HCT116 (cell line): ENCODE results near the gene BLACAT1. TPM values are rescaled to one million over a fixed set of nuclear protein-coding genes. Genes with fewer than 3 reads are reported as not detected.

ENCODE experiments used
- ATAC-seq: fragments of 200-7000 bp; cut with Tn5 transposase; 2 replicates; pipeline ENCODE4 v1.9.1; 2020; ENCODE audit warnings: mild to moderate bottlenecking, moderate library complexity
- BruUV-seq: library from RNA; stranded (reverse); fragments of 400-500 nt; replicated peaks from 2 replicates; lab custom pipeline; 2021; lab: Mats Ljungman, UMichigan
- CTCF ChIA-PET: fragments of 300-600 bp; sonication (Branson Sonifier 250); formaldehyde crosslinking; loops from one replicate; lab custom pipeline; 2021; ENCODE audit warnings: antibody characterized with exemption; lab: Charles Lee
- POLR2A ChIA-PET: fragments of 300-600, 350-600 bp; sonication (Branson Sonifier 250); formaldehyde crosslinking; loops from one replicate; lab custom pipeline; 2021; ENCODE audit warnings: antibody characterized with exemption; lab: Charles Lee
- RAD21 ChIA-PET, 2 experiments: fragments of 300-600 bp; sonication (Branson Sonifier 250); formaldehyde crosslinking; loops; one replicate each; lab custom pipeline; 2023; ENCODE audit warnings: low total read pairs in 2 of 2; ENCODE audit not compliant: uncharacterized antibody in 2 of 2, unreplicated experiment in 2 of 2, low non-redundant PET in 1 of 2; lab: Charles Lee
- DNase-seq: peaks from one replicate; pipeline ENCODE4 v3.0.0-alpha.2; 2010; ENCODE audit warnings: low read depth, low spot score
- H2AFZ ChIP-seq: fragments of 200-600 bp; shearing (Covaris generic), sonication (generic); 2 replicates; pipeline ENCODE4 v1.6.1; 2017; ENCODE audit warnings: low read depth, mixed run types, mixed read lengths, antibody characterized with exemption, low read length; ENCODE audit not compliant: poor library complexity, severe bottlenecking
- H3K27ac ChIP-seq: 2 replicates; pipeline ENCODE4 v1.5.1; 2012; ENCODE audit warnings: low read depth, low read length
- H3K27me3 ChIP-seq: fragments of 200-600 bp; sonication (generic); 2 replicates; pipeline ENCODE4 v1.6.1; 2016; ENCODE audit warnings: mixed run types, low read length, mixed read lengths; ENCODE audit not compliant: insufficient read depth
- H3K36me3 ChIP-seq, 2 experiments: fragments of 200-500 bp in 1 of 2; fragments of 200-600 bp in 1 of 2; sonication (Bioruptor generic) in 1 of 2; sonication (generic) in 1 of 2; 2 replicates each; pipeline versions ENCODE4 v1.5.1 to v1.6.1; 2014 to 2016; ENCODE audit warnings: low read length in 2 of 2, inconsistent platforms in 1 of 2, mixed read lengths in 1 of 2, mixed run types in 1 of 2; ENCODE audit not compliant: insufficient read depth in 2 of 2, control insufficient read depth in 1 of 2
- H3K4me1 ChIP-seq, 2 experiments: fragments of 200-600 bp in 1 of 2; sonication (generic) in 1 of 2; 2 replicates each; pipeline versions ENCODE4 v1.5.1 to v1.6.1; 2012 to 2017; ENCODE audit warnings: low read length in 2 of 2, inconsistent platforms in 1 of 2, mild to moderate bottlenecking in 1 of 2, mixed read lengths in 1 of 2, mixed run types in 1 of 2, moderate library complexity in 1 of 2; ENCODE audit not compliant: insufficient read depth in 2 of 2, control insufficient read depth in 1 of 2
- H3K4me2 ChIP-seq: fragments of 200-600 bp; sonication (generic); 2 replicates; pipeline ENCODE4 v1.6.1; 2017; ENCODE audit warnings: mixed run types, low read length, mixed read lengths
- H3K4me3 ChIP-seq, 2 experiments: fragments of 200-600 bp in 1 of 2; sonication (generic) in 1 of 2; replicated peaks in 1 of 2; 2 replicates each; pipeline ENCODE4 v1.5.1; 2011 to 2016; ENCODE audit warnings: low read length in 2 of 2, control low read depth in 1 of 2, low read depth in 1 of 2, mild to moderate bottlenecking in 1 of 2, mixed read lengths in 1 of 2, mixed run types in 1 of 2
- H3K79me2 ChIP-seq: fragments of 200-600 bp; sonication (generic); 2 replicates; pipeline ENCODE4 v1.6.1; 2017; ENCODE audit warnings: mild to moderate bottlenecking, mixed run types, low read length, moderate library complexity, mixed read lengths; ENCODE audit not compliant: insufficient read depth
- H3K9ac ChIP-seq: fragments of 200-600 bp; sonication (generic); 2 replicates; pipeline ENCODE4 v1.6.1; 2016; ENCODE audit warnings: low read length, mixed read lengths
- H3K9me2 ChIP-seq: fragments of 200-600 bp; sonication (generic), shearing (Covaris generic); 2 replicates; pipeline ENCODE4 v1.6.1; 2017; ENCODE audit warnings: mixed run types, mild to moderate bottlenecking, moderate library complexity; ENCODE audit not compliant: insufficient read depth
- H3K9me3 ChIP-seq, 2 experiments: fragments of 200-500 bp in 1 of 2; fragments of 200-600 bp in 1 of 2; sonication (Bioruptor generic) in 1 of 2; sonication (generic) in 1 of 2; 2 replicates each; pipeline ENCODE4 v1.6.1; 2014 to 2017; ENCODE audit warnings: low read length in 2 of 2, mixed read lengths in 2 of 2, inconsistent platforms in 1 of 2, low read depth in 1 of 2, mild to moderate bottlenecking in 1 of 2, mixed run types in 1 of 2, moderate library complexity in 1 of 2; ENCODE audit not compliant: control insufficient read depth in 1 of 2, insufficient read depth in 1 of 2
- H4K20me1 ChIP-seq: fragments of 200-600 bp; sonication (generic), shearing (Covaris generic); 2 replicates; pipeline ENCODE4 v1.6.1; 2017; ENCODE audit warnings: mixed run types, mild to moderate bottlenecking, moderate library complexity; ENCODE audit not compliant: insufficient read depth
- ATF3 ChIP-seq: IDR thresholded peaks from 2 replicates; pipeline ENCODE4 v1.6.1; 2012
- CBX3 ChIP-seq: IDR thresholded peaks from 2 replicates; pipeline ENCODE4 v1.6.1; 2012; ENCODE audit warnings: low read depth
- CEBPB ChIP-seq: IDR thresholded peaks from 2 replicates; pipeline ENCODE4 v1.6.1; 2012; ENCODE audit warnings: low read depth
- CTCF ChIP-seq, 3 experiments: fragments of 200-600 bp in 1 of 3; sonication (generic) in 1 of 3; IDR thresholded peaks in 2 of 3; conservative IDR thresholded peaks in 1 of 3; 2 replicates each; pipeline ENCODE4 v1.5.1; 2012 to 2017; ENCODE audit warnings: low read depth in 2 of 3, low read length in 2 of 3, antibody characterized with exemption in 1 of 3, borderline replicate concordance in 1 of 3, control low read depth in 1 of 3, mild to moderate bottlenecking in 1 of 3, mixed read lengths in 1 of 3, mixed run types in 1 of 3, moderate library complexity in 1 of 3; ENCODE audit not compliant: insufficient read depth in 1 of 3
- EGR1 ChIP-seq: IDR thresholded peaks from 2 replicates; pipeline ENCODE4 v1.6.1; 2012; ENCODE audit warnings: low read depth
- ELF1 ChIP-seq: IDR thresholded peaks from 2 replicates; pipeline ENCODE4 v1.6.1; 2012; ENCODE audit warnings: low read depth, borderline replicate concordance
- EZH2 ChIP-seq: fragments of 200-600 bp; sonication (generic); IDR thresholded peaks from 2 replicates; pipeline ENCODE4 v1.6.1; 2017; ENCODE audit warnings: antibody characterized with exemption, mixed run types
- EZH2phosphoT487 ChIP-seq: fragments of 200-600 bp; IDR thresholded peaks from 2 replicates; pipeline ENCODE4 v1.6.1; 2018; ENCODE audit warnings: antibody characterized with exemption, borderline replicate concordance
- JUND ChIP-seq: IDR thresholded peaks from 2 replicates; pipeline ENCODE4 v1.6.1; 2012
- MAX ChIP-seq: IDR thresholded peaks from 2 replicates; pipeline ENCODE4 v1.6.1; 2012
- POLR2A ChIP-seq: IDR thresholded peaks from 2 replicates; pipeline ENCODE4 v1.7.0; 2011; ENCODE audit warnings: borderline replicate concordance; ENCODE audit not compliant: insufficient read depth, insufficient read length; ENCODE audit errors: extremely low read depth
- REST ChIP-seq: IDR thresholded peaks from 2 replicates; pipeline ENCODE4 v1.6.1; 2012; ENCODE audit warnings: low read depth
- SIN3A ChIP-seq: IDR thresholded peaks from 2 replicates; pipeline ENCODE4 v1.6.1; 2012; ENCODE audit warnings: low read depth
- SP1 ChIP-seq: IDR thresholded peaks from 2 replicates; pipeline ENCODE4 v1.6.1; 2012; ENCODE audit warnings: low read depth
- TCF7L2 ChIP-seq: IDR thresholded peaks from 2 replicates; pipeline ENCODE4 v1.7.0; 2011; ENCODE audit warnings: borderline replicate concordance, inconsistent platforms; ENCODE audit not compliant: insufficient read depth, insufficient read length; ENCODE audit errors: extremely low read depth
- YY1 ChIP-seq: IDR thresholded peaks from 2 replicates; pipeline ENCODE4 v1.6.1; 2011; ENCODE audit warnings: low read length, low read depth, moderate library complexity, mild to moderate bottlenecking; ENCODE audit not compliant: insufficient replicate concordance; ENCODE audit errors: extremely low read depth
- ZBTB33 ChIP-seq: IDR thresholded peaks from 2 replicates; pipeline ENCODE4 v1.6.1; 2011; ENCODE audit warnings: mild to moderate bottlenecking, low read length, moderate library complexity; ENCODE audit not compliant: insufficient replicate concordance; ENCODE audit errors: extremely low read depth
- ZFX ChIP-seq: fragments of 450-650 bp; IDR thresholded peaks from 2 replicates; pipeline ENCODE4 v1.6.1; 2017
- ZNF274 ChIP-seq: fragments of 200-500 bp; sonication (Bioruptor generic); IDR thresholded peaks from 2 replicates; pipeline ENCODE4 v1.6.1; 2014; ENCODE audit warnings: mild to moderate bottlenecking, low read depth, low read length, inconsistent platforms
- intact Hi-C: fragments of 100-400 bp; cut with micrococcal nuclease; formaldehyde crosslinking; loops from 2 replicates; pipeline ENCODE4 v1.10.0; 2022
- total RNA-seq: library from RNA; stranded (reverse); gene quantifications from one replicate; pipeline ENCODE4 v1.2.1, GENCODE V29; 2021; ENCODE audit not compliant: unreplicated experiment

The BLACAT1 gene
- total RNA-seq, 1 experiment from 2014 or later, result 3.9 TPM

- Histone ChIP-seq H2AFZ (no peak overlapping the region), H3K36me3 (no peaks in the 10 kb centered on the region), H3K4me2 (no peak overlapping the region), H3K27ac (no peak overlapping the region), H3K4me1 (peaks cover 31 to 38% of the 10 kb centered on the region in 2 experiments), H3K4me3 (no peak overlapping the region), H3K79me2 (no peaks in the 10 kb centered on the region), H3K9me2 (no peaks in the 10 kb centered on the region), H3K9me3 (no peaks in the 10 kb centered on the region), H3K9ac (no peak overlapping the region), H3K27me3 (no peaks in the 10 kb centered on the region), H4K20me1 (no peaks in the 10 kb centered on the region)
- BruUV-seq, result no TSS peak
- DNase-seq, result no peak
- ChIA-PET POLR2A (no interaction called here), RAD21 (no interaction called here), CTCF (no interaction called here)
- intact Hi-C loops, result no loop called here
- TF ChIP-seq ATF3 (no peak), ZFX (no peak), ZBTB33 (no peak), TCF7L2 (no peak), YY1 (no peak), EZH2phosphoT487 (no peak), EZH2 (no peak), SP1 (no peak), CBX3 (no peak), ELF1 (no peak), MAX (no peak), CTCF (IDR thresholded peaks at IDR 0.05 in 2 of 3, conservative IDR thresholded peaks at IDR 0.05 in 1 of 3; ENCODE audit: borderline replicate concordance in 1 of 3, insufficient read depth in 1 of 3, low read depth in 2 of 3, low read length in 2 of 3) (no peak), EGR1 (no peak), ZNF274 (no peak), SIN3A (no peak), JUND (no peak), REST (no peak), POLR2A (no peak), CEBPB (no peak)
- no peak for ATAC-seq
These were observed 19.0 kb downstream of the BLACAT1 start for GRCh38 chr1:205436776-205437410.
